ENCODE results near the gene KCNJ14. TPM values are rescaled to one million over a fixed set of nuclear protein-coding genes. Genes with fewer than 3 reads are reported as not detected.
A peak's percentile ranks its signal among the peaks of the same experiment; 100 is the strongest.

KCNJ14 gene
- total RNA-seq (2014; rRNA removed; shearing (Covaris generic)) = 1.8 and 3.8 TPM in 2 replicates

DNA sequence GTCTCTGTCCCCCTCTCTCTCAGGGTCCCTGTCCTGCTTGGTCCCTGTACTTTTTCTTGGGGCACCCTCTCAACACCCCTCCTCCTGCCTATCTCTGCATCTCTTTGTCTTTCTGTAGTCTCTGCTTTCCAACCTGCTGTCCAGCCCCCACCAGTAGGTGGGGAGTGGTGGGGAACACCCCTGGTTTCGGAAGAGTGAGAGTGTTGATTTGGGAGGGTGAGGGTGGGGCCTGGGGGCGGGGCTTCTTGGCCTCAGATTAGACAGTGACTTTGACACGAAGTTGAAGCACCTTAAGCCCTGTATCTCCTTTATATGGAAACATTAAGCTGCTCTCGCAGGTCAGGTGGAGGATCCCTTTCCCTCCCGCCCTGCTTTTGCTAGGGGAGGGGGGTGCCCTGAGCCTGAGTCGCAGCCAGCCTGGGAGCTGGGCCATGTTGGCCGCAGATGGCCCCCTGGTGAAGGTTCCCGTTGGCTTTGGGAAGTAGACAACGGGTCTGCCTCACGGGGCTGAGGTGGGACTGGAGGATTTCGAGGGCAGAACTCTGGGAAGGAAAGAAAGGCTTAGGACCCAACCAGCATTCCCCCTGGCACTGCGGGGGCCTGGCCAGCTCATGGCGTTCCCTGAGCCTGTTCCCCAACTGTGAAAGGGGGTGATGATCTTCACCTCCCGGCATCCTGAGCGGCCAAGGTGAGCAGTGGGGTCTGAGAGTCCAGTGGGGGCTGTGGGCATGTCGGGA, at the start of gene KCNJ14:
Gene KCNJ14 (plus strand): TSS at position 404 of the 737 bp plus-strand sequence. CDS start 6,151 bp downstream, outside the sequence.
- DNase-seq (ENCODE audit: low read depth) = no peak

DNA sequence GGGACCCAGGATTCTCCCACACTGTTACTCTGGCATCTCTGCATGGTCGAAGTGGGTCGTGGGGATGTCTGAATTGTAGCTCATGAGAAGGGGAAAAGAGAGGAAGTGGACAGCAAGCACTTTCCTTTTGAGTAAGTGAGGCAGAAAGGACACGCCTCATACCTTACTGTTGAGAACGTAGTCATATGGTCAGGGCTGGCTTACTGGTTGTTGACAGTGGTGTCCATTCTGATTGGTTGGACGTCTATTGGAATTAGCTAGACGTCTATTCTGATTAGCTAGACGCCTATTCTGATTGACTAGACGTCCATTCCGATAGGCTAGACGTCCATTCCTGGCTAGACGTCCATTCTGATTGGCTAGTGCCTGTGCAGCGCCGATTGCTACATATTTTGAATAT, 49.5 kb upstream of the KCNJ14 start:
- no peak for DNase-seq (ENCODE audit: low read depth)

DNA sequence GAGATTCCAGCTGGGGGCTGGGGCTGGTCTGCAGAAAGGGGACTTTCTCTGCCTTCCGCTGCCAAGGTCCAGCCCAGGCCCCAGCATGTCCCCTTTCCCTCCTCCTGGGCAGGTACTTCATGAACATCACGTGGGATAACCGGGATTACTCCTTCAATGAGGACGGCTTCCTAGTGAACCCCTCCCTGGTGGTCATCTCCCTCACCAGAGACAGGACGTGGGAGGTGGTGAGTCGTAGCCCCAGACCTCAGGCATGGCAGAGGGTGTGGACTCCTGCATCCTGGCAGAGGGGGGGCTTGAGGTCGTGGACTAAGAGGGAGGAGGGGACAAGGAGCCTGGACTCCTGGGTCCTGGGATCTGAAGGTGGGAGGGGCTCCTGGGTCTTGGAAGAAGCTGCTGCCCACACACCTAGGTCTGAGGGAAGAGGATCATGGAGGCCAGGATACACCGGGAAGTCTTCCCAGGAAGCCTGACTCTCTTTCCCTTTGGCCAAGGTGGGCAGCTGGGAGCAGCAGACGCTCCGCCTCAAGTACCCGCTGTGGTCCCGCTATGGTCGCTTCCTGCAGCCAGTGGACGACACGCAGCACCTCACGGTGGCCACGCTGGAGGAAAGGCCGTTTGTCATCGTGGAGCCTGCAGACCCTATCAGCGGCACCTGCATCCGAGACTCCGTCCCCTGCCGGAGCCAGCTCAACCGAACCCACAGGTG, 41.3 kb upstream of the KCNJ14 start:
- DNase-seq (ENCODE audit: low read depth) = peak; percentile 57

DNA sequence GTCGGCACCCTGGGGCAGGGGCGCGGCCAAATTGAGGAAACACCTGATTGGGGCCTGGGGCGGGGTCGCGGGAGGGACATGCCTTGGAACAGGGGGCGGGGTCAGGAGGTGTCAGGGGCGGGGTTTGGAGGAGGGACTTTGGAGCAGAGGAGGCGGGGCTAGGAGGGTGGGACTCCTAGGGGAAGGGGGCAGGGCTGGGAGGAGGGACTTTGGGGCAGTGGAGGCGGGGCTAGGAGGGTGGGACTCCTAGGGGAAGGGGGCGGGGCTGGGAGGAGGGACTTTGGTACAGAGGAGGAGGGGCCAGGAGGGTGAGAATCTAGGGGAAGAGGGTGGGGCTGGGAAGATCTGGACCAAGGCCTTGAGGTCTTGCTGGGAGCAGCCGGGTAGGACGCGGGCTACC, 40.0 kb upstream of the KCNJ14 start:
- peak; percentile 83 for DNase-seq (ENCODE audit: low read depth)

DNA sequence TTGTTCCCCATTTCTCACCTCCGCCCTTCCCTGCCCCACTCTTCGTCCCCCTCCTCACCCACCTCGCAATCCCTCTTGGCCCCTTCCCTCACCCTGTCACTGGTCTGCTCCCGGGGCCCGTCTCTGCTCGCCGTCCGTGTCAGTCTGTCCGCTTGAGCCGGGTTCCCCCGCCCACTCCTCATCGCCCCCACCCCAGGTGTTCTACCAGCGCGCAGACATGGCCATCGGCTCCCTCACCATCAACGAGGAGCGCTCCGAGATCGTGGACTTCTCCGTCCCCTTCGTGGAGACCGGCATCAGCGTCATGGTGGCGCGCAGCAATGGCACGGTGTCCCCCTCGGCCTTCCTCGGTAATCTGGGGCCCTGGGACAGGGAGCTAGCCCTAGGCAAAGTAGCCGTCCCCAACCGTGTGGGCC, 39.6 kb upstream of the KCNJ14 start:
- no peak for DNase-seq (ENCODE audit: low read depth)

DNA sequence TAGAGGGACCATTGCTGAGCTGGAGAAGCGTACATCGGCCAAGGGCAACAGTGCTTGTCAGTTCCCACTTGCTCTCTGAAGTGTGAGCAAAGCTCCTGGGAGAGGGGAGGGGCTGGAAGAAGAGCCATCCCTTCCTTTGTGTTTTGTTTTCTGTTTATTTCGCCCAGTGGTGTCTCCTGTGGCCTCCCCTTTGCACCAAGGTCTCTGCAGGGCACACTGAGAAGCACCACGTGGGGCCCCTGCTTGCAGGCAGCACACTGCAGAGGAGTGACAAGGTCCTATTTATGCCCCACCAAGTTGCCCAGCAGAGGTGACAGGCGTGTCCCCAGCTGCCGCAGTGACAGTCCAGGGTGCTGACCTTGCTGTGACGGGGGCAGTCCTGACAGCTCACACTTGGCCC, 38.0 kb upstream of the KCNJ14 start:
- no peak for DNase-seq (ENCODE audit: low read depth)

DNA sequence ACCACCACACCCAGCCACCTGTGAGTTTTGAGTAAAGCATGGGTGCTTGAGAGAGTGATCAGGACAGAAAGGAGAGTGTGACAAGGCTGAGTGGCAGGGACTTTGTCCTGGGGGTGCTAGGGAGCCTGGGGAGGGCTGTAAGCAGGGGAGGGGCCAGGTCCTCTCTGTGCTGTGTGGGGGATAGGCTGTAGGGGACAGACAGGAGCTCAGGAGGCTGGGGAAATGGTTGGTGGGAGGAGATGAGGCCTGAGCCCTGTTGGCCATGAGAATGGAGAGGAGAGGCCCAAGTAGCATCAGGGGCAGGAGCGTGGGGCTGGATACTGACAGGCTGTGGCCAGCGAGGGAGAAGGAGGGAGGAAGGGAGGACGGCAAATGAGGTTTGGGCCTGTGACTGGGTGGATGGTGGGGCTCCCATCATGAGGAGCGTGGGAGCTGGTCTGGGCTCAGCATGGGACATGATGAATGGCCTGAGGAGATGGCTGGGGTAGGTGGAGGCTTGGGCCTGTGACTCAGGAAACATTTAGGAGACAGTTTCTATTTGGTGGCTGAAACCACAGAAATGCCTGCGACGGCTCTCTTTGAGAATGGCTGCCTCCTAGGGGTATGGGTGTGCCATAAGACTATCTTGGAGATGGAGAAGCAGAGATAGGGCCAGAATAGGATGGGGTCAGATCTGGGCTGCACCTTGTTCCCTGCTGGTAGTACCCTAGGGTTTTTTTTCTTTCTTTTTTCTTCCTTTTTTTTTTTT, 36.9 kb upstream of the KCNJ14 start:
- DNase-seq (ENCODE audit: low read depth) = peak; percentile 81

DNA sequence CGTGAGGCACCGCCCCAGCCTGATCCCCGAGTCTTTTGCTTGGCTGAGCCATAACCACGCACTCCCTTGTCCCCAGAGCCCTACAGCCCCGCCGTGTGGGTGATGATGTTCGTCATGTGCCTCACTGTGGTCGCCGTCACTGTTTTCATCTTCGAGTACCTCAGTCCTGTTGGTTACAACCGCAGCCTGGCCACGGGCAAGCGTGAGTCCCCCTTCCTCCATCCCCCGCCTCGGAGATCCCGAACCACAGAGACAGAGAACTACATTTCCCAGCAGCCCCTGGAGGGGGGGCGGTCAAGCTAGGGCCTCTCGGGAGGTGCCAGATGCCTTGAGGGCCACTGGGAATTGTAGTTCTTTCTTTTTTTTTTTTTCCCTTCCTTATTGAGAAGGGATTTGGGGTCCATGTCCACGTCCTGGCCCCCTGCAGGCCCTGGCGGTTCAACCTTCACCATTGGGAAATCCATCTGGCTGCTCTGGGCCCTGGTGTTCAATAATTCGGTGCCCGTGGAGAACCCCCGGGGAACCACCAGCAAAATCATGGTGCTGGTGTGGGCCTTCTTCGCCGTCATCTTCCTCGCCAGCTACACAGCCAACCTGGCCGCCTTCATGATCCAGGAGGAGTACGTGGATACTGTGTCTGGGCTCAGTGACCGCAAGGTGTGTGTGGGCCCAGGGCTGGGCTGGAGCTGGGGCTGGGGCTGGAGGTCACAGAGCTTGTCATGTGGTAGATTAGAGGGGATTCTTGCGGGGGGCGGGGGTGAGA, 36.0 kb upstream of the KCNJ14 start:
- peak; percentile 79 for DNase-seq (ENCODE audit: low read depth)

DNA sequence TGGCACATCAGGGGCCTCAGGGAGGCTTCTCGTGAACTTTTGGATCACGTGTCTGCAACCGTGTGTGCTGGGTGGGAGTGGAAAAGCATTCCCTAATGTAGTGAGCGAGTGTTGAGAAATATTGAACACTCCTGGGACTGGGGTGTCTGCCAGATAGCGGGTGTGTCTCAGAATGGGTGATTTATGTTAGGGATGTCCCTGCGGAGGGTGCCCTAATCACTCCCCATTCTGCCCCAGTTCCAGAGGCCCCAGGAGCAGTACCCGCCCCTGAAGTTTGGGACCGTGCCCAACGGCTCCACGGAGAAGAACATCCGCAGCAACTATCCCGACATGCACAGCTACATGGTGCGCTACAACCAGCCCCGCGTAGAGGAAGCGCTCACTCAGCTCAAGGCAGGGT, 33.8 kb upstream of the KCNJ14 start:
- DNase-seq (ENCODE audit: low read depth) = no peak

DNA sequence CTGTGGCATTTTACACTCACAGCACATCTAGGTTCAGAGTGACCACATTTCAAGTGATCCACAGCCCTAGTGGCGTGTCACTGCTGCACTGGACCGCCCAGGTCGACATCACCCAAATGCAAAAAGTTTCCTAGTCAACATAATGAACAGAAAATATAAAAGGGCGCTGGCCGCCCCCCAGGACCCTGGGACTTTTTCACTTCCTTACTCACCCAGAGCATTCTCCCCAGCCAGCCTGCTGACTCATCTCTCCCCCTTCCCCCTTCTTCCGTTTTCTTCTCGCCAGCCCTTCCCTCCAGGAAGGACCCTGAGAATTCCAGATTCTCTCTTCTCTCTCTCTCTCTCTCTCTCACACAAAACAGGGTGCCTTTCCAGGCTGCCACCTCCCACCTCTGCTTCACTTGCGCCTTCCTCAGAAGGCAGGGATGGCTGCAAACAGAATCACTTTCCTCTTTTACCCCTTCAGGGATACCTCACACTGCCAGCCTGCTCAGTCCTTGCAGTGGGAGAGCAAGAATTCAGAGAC, 30.6 kb upstream of the KCNJ14 start:
- peak; percentile 87 for DNase-seq (ENCODE audit: low read depth)

DNA sequence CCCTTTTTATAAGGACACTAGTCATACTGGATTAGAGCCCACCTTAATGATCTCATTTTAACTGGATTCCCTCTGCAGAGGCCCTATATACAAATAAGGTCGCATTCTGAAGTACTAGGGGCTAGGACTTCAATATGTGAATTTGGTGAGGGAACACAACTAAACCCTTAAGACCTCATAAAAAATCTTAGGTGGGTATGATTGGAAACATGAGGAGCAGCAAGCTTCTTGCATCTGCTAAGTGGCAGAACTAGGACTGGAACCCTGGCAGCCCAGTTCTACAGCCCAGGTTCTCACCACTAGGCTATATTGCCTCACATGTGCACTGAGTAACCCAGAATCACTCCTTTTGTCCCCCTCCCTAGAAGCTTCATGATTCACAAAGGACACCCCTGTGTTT, 26.7 kb upstream of the KCNJ14 start:
- no peak for DNase-seq (ENCODE audit: low read depth)

DNA sequence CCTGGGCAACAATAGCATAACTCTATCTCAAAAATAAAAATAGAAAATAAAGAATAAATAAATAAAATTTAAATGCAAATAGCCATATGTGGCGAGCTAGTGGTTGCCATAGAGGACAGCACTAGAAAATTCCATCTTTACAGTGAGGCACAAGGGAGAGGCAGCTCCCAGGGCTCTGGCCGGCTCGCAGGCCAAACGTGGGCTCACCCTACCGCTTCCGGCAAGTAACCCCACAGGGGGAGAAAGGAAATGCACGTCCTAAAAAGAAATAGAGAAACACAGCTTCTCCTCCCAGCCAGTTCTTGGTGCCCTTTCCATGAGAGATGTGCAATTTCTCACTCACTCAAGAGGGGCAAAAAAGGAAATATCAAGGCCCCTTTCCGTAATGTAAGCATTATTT, 22.0 kb upstream of the KCNJ14 start:
- no peak for DNase-seq (ENCODE audit: low read depth)

DNA sequence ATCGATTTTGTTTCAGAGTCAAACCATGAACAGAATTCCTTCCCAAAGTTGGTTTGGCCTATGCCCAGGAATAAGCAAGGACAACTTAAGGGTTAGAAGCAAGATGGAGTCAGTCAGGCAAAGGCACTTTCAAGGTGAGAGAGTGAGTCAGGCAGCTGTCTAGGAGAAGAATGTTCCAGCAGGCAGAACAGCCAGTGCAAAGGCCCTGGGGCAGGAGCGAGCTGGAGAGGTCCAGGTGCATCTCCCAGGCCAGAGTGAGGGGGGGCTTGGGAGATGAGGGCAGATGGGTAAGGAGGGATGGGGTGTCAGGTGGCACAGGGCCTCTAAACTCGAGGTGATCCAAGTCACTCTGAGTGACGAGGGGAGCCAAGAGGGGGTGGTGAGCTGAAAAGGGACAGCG, 18.8 kb upstream of the KCNJ14 start:
- no peak for DNase-seq (ENCODE audit: low read depth)

DNA sequence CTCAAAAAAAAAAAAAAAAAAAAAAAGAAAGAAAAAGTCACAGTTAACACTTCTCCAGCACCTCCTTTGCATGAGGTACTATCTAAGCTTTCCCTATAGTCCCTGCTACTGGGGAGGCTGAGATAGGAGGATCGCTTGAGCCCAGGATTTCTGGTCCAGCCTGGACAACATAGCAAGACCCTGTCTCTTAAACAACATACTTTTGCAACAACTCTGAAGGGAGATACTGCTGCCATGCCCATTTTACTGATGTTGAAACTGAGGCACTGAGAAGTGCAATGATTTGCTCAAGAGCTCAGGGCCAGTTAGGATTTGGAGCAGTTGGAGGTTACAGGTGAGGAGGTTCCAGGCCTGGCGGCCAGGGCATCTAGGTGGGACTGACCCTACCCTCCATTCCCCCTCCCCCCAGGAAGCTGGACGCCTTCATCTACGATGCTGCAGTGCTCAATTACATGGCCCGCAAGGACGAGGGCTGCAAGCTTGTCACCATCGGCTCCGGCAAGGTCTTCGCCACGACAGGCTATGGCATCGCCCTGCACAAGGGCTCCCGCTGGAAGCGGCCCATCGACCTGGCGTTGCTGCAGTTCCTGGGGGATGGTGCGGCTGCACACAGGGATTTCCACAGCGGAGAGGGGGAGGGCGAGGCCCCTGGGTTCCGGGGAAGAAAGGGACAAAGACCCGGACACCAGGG, 13.9 kb upstream of the KCNJ14 start:
- no peak for DNase-seq (ENCODE audit: low read depth)

DNA sequence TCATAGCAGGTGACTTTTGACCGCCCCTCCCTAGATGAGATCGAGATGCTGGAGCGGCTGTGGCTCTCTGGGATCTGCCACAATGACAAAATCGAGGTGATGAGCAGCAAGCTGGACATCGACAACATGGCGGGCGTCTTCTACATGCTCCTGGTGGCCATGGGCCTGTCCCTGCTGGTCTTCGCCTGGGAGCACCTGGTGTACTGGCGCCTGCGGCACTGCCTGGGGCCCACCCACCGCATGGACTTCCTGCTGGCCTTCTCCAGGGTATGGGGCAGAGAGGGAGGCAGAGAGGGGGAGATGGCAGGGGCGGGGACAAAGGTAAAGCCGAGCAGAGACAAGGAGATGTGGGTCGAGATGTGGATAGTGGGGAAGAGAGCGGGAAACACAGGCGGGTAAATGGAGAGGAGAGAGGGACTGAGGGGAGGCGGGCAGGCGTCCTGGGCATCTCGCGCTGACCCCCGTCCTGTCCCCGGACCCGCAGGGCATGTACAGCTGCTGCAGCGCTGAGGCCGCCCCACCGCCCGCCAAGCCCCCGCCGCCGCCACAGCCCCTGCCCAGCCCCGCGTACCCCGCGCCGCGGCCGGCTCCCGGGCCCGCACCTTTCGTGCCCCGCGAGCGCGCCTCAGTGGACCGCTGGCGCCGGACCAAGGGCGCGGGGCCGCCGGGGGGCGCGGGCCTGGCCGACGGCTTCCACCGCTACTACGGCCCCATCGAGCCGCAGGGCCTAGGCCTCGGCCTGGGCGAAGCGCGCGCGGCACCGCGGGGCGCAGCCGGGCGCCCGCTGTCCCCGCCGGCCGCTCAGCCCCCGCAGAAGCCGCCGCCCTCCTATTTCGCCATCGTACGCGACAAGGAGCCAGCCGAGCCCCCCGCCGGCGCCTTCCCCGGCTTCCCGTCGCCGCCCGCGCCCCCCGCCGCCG, 13.0 kb upstream of the KCNJ14 start:
- no peak for DNase-seq (ENCODE audit: low read depth)

DNA sequence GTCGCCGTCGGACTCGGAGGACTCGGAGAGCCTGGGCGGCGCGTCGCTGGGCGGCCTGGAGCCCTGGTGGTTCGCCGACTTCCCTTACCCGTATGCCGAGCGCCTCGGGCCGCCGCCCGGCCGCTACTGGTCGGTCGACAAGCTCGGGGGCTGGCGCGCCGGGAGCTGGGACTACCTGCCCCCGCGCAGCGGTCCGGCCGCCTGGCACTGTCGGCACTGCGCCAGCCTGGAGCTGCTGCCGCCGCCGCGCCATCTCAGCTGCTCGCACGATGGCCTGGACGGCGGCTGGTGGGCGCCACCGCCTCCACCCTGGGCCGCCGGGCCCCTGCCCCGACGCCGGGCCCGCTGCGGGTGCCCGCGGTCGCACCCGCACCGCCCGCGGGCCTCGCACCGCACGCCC, 12.1 kb upstream of the KCNJ14 start:
- DNase-seq (ENCODE audit: low read depth) = peak; percentile 44

DNA sequence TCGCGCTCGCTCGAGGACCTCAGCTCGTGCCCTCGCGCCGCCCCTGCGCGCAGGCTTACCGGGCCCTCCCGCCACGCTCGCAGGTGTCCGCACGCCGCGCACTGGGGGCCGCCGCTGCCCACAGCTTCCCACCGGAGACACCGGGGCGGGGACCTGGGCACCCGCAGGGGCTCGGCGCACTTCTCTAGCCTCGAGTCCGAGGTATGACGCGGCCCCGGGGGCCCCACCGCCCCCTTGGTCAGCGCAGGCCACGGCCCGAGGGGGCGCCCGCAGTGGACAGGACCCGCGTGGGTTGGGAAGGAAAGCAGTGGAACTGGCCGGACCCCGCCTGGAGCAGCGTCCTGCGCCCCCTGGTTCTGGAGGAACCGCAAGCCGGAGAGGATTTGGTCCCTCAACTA, 11.6 kb upstream of the KCNJ14 start:
- DNase-seq (ENCODE audit: low read depth) = no peak

DNA sequence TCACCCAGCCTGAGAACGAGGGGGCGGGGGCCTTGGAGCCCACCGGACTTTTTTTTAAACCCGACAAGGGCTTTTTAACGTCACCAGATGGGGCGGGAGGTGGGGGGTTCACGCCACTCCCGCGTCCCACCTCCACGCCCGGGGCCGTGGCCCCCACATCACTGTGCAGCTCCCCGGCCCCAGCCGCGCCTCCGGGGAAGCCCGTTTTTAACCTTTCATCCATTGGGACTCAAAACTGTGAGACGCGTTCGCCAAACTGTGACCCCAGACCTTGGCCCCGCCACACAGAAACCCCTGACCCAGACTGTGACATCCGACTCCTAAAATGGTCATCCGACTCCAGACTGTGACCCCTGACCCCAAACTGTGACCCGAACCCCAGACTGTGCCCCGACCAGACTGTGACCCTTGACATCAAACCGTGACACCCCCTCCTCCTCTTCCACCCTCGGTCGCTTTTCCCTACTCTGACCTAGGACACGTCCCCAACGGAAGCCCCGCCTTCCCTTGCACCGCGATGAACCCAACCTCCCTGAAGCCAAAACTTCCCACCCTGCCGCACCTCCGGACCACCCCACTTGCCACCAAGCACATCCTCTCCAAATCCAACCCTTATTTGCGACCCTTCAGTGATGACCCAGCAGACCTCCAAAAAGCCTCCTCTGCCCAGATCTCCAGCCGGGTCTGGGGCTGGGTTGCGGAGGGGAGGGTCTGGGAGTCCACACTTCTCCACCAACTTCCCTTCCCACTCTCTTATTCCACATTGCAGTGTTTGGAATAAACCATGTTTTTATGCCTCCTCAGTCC, 11.0 kb upstream of the KCNJ14 start:
- DNase-seq (ENCODE audit: low read depth) = no peak

DNA sequence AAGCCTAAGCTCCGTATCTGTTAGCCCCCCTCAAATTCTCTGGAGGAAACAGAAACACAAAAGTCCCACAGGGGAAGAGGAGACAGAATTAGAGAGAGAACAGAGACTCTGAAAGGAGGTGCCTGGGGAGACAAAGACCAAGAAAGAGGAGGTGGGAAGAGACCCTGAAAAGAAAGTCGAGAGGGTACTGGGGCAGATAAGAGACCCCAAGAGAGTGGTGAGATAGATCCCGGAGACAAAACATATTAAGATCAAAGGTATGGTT, 10.5 kb upstream of the KCNJ14 start:
- no peak for DNase-seq (ENCODE audit: low read depth)

DNA sequence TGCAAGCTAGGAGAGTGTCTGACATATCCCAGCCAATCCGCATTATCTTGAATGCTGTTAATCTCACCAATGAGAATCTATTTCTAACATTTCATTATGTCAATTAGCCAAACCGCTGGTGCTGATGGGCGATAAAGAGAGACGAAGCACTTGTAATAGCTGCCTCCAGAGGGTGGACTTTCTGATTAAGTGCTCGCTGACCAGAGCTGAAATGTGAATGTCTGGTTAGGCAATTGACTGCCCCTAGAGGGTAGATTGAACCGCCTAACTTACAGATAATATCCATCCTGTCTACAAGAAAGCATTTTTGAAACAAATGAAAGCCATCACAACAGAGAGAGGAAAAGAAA, 10.1 kb upstream of the KCNJ14 start:
- DNase-seq (ENCODE audit: low read depth) = peak; percentile 88

Measured in Daoy (cell line).